OCI-LY1 (cell line): ENCODE data around the gene PHKB.

Source experiments
- H2AFZ ChIP-seq: fragments of 200-600 bp; sonication (generic), shearing (Covaris generic); 2 replicates; pipeline ENCODE4 v1.6.0; 2014; ENCODE audit warnings: antibody characterized with exemption, mild to moderate bottlenecking, low read length
- H3F3A ChIP-seq: fragments of 200-600 bp; sonication (generic), shearing (Covaris generic); 2 replicates; pipeline ENCODE4 v1.6.0; 2014; ENCODE audit warnings: mild to moderate bottlenecking, antibody characterized with exemption, low read length, moderate library complexity; ENCODE audit not compliant: insufficient read depth
- H3K27ac ChIP-seq: fragments of 200-600 bp; sonication (generic); 2 replicates; pipeline ENCODE4 v1.5.1; 2014; ENCODE audit warnings: low read length, mixed run types, mild to moderate bottlenecking, low read depth; ENCODE audit not compliant: poor library complexity, severe bottlenecking
- H3K27me3 ChIP-seq: fragments of 200-600 bp; sonication (generic); 2 replicates; pipeline ENCODE4 v1.6.0; 2014; ENCODE audit warnings: antibody characterized with exemption, mild to moderate bottlenecking, low read length, moderate library complexity; ENCODE audit not compliant: insufficient read depth
- H3K36me3 ChIP-seq: fragments of 200-600 bp; sonication (generic); 2 replicates; pipeline ENCODE4 v1.6.1; 2014; ENCODE audit warnings: mild to moderate bottlenecking, antibody characterized with exemption, low read length, moderate library complexity, mixed read lengths; ENCODE audit not compliant: insufficient read depth
- H3K4me1 ChIP-seq: fragments of 200-600 bp; sonication (generic); 2 replicates; pipeline ENCODE4 v1.5.1; 2014; ENCODE audit warnings: mild to moderate bottlenecking, low read length, moderate library complexity; ENCODE audit not compliant: insufficient read depth, severe bottlenecking
- H3K4me2 ChIP-seq: fragments of 200-600 bp; sonication (generic), shearing (Covaris generic); 2 replicates; pipeline ENCODE4 v1.6.1; 2014; ENCODE audit warnings: low read length
- H3K4me3 ChIP-seq: fragments of 200-600 bp; sonication (generic); 2 replicates; pipeline ENCODE4 v1.5.1; 2014; ENCODE audit warnings: low read length, low read depth, mild to moderate bottlenecking, mixed read lengths; ENCODE audit not compliant: poor library complexity, severe bottlenecking
- H3K79me2 ChIP-seq: fragments of 200-600 bp; shearing (Covaris generic); 2 replicates; pipeline ENCODE4 v1.6.1; 2016; ENCODE audit warnings: mixed run types, low read length, mixed read lengths; ENCODE audit not compliant: insufficient read depth
- H3K9ac ChIP-seq: fragments of 200-600 bp; sonication (generic), shearing (Covaris generic); 2 replicates; pipeline ENCODE4 v1.6.1; 2014; ENCODE audit warnings: mild to moderate bottlenecking, low read length, mixed read lengths
- H3K9me2 ChIP-seq: fragments of 200-600 bp; sonication (generic), shearing (Covaris generic); 2 replicates; pipeline ENCODE4 v1.6.1; 2014; ENCODE audit warnings: low read depth, mild to moderate bottlenecking, low read length, mixed read lengths
- H3K9me3 ChIP-seq: fragments of 200-600 bp; shearing (Covaris generic); 2 replicates; pipeline ENCODE4 v1.6.1; 2014; ENCODE audit warnings: low read length, mixed read lengths
- H4K20me1 ChIP-seq: fragments of 200-600 bp; sonication (generic), shearing (Covaris generic); 2 replicates; pipeline ENCODE4 v1.6.0; 2016; ENCODE audit warnings: mild to moderate bottlenecking, low read length; ENCODE audit not compliant: insufficient read depth
- CTCF ChIP-seq: fragments of 200-600 bp; sonication (generic), shearing (Covaris generic); IDR thresholded peaks from 2 replicates; pipeline ENCODE4 v1.5.1; 2017; ENCODE audit warnings: mild to moderate bottlenecking, antibody characterized with exemption, low read length, moderate library complexity, mixed read lengths
- EZH2 ChIP-seq: fragments of 200-600 bp; sonication (generic), shearing (Covaris generic); IDR thresholded peaks from 2 replicates; pipeline ENCODE4 v1.8.0; 2017; ENCODE audit warnings: borderline replicate concordance, mixed run types, mild to moderate bottlenecking, antibody characterized with exemption, low read length, moderate library complexity, mixed read lengths

Gene PHKB

GRCh38 chr16:47705266-47705665 is 244.1 kb downstream of the PHKB start:
- Histone ChIP-seq H3K9me3 (no peaks in the 10 kb centered on the region), H4K20me1 (no peaks in the 10 kb centered on the region), H3K27ac (no peak overlapping the region), H3K27me3 (no peaks in the 10 kb centered on the region), H3K79me2 (no peaks in the 10 kb centered on the region), H3K9me2 (no peaks in the 10 kb centered on the region), H3K9ac (no peak overlapping the region), H3F3A (no peaks in the 10 kb centered on the region), H3K36me3 (no peaks in the 10 kb centered on the region), H3K4me2 (no peak overlapping the region), H2AFZ (no peak overlapping the region), H3K4me1 (no peaks in the 10 kb centered on the region), H3K4me3 (no peak overlapping the region)
- no peak for TF ChIP-seq CTCF
- no peak for TF ChIP-seq EZH2

- Histone ChIP-seq H3K79me2 (no peaks in the 10 kb centered on the region), H3K9me3 (no peaks in the 10 kb centered on the region), H2AFZ (no peak overlapping the region), H3K36me3 (no peaks in the 10 kb centered on the region), H3K27me3 (no peaks in the 10 kb centered on the region), H3F3A (no peaks in the 10 kb centered on the region), H3K9me2 (no peaks in the 10 kb centered on the region), H3K27ac (no peak overlapping the region), H4K20me1 (no peaks in the 10 kb centered on the region), H3K9ac (no peak overlapping the region), H3K4me2 (no peak overlapping the region), H3K4me3 (no peak overlapping the region), H3K4me1 (no peaks in the 10 kb centered on the region)
- TF ChIP-seq CTCF (no peak), EZH2 (no peak)
Measured at GRCh38 chr16:47711809-47712208, 250.7 kb downstream of the PHKB start.

GRCh38 chr16:47712276-47713224 is 251.4 kb downstream of the PHKB start:
- TF ChIP-seq EZH2 (no peak), CTCF (no peak)
- no peaks in the 10 kb centered on the region for H3K27me3 ChIP-seq
- H3F3A ChIP-seq, result no peaks in the 10 kb centered on the region
- no peak overlapping the region for H3K4me2 ChIP-seq
- H3K36me3 ChIP-seq, result no peaks in the 10 kb centered on the region
- no peak overlapping the region for H3K9ac ChIP-seq
- H2AFZ ChIP-seq, result no peak overlapping the region
- H4K20me1 ChIP-seq, result no peaks in the 10 kb centered on the region
- no peaks in the 10 kb centered on the region for H3K9me2 ChIP-seq
- H3K9me3 ChIP-seq, result no peaks in the 10 kb centered on the region
- H3K27ac ChIP-seq, result no peak overlapping the region
- no peak overlapping the region for H3K4me3 ChIP-seq
- no peaks in the 10 kb centered on the region for H3K4me1 ChIP-seq
- no peaks in the 10 kb centered on the region for H3K79me2 ChIP-seq
